ENCODE results near the gene UBE2QL1. TPM values are rescaled to one million over a fixed set of nuclear protein-coding genes. Genes with fewer than 3 reads are reported as not detected.

Gene UBE2QL1
- polyA plus RNA-seq, 2 of the 4 experiments (the other 2 are of a cell fraction), result 0.04 TPM

DNA sequence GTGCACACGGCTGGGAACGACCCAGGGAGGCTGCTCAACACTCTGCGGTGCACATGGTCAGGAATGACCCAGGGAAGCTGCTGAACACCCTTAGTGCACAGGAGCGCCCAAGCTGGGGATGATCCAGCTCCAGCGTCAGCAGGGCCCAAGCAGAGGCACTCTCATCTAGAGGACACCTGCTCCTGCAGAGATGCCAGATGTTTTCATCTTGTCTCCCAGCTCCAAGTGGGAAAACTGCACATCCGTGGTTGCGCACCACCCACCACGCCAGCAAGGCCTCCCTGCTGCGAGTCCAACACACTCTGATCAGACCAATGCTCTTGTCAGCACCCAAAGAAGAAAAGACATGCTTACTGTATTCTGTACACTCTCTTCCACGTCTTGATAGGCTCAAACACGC lies 34.1 kb downstream of the UBE2QL1 start (continued):
- no peak for TF ChIP-seq POLR2AphosphoS2 (conservative IDR thresholded peaks at IDR 0.05; ENCODE audit: low read length)
- TF ChIP-seq RAD21 (conservative IDR thresholded peaks at IDR 0.05 in 1 of 2, IDR thresholded peaks at IDR 0.05 in 1 of 2), result no peak
- TF ChIP-seq RCOR1 (IDR thresholded peaks at IDR 0.05; ENCODE audit: low read depth, low read length), result no peak

- WGBS (ENCODE audit: missing lambda C conversion rate), result 45% methylated on average over 9 of the region's 9 CpGs
- no peak overlapping the region for H3K27ac ChIP-seq
- no peaks in the 10 kb centered on the region for H3K9me3 ChIP-seq
- H3K4me2 ChIP-seq, result no peak overlapping the region
- no peaks in the 10 kb centered on the region for H3K4me1 ChIP-seq
- no peak overlapping the region for H3K4me3 ChIP-seq
- POLR2A ChIA-PET, result interaction anchor here (0.6 kb wide), 1 partner anchor 106 kb away, joined by 3 read pairs; the partner anchor contains the start of gene MED10
- DNase-seq (ENCODE audit: low read depth in 1 of 2, low spot score in 1 of 2) (no peak), FAIRE-seq (no peak), ATAC-seq (no peak)
- CTCF ChIA-PET, result no interaction called here
- no peak for TF ChIP-seq MYC (IDR thresholded peaks at IDR 0.05; ENCODE audit: borderline replicate concordance, low read length)
- TF ChIP-seq JUN (IDR thresholded peaks at IDR 0.05), result no peak
- TF ChIP-seq BHLHE40 (IDR thresholded peaks at IDR 0.05; ENCODE audit: low read depth, low read length), result no peak
- no peak for TF ChIP-seq SREBF2 (IDR thresholded peaks at IDR 0.05)
- TF ChIP-seq, protein P1, sequence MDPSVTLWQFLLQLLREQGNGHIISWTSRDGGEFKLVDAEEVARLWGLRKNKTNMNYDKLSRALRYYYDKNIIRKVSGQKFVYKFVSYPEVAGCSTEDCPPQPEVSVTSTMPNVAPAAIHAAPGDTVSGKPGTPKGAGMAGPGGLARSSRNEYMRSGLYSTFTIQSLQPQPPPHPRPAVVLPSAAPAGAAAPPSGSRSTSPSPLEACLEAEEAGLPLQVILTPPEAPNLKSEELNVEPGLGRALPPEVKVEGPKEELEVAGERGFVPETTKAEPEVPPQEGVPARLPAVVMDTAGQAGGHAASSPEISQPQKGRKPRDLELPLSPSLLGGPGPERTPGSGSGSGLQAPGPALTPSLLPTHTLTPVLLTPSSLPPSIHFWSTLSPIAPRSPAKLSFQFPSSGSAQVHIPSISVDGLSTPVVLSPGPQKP (IDR thresholded peaks at IDR 0.05; ENCODE audit: low read depth, low read length), result no peak
- no peak for TF ChIP-seq NR3C1 (IDR thresholded peaks at IDR 0.05)
These were observed 35.3 kb downstream of the UBE2QL1 start for GRCh38 chr5:6483880-6484382.

- no peak overlapping the region for H3K27ac ChIP-seq
- no peak for FAIRE-seq
- ChIA-PET POLR2A (interaction anchor here (0.6 kb wide), 1 partner anchor 106 kb away, joined by 3 read pairs; the partner anchor contains the start of gene MED10), CTCF (interaction anchor here (2.2 kb wide), 1 partner anchor 10 kb away, joined by 7 read pairs; no protein-coding TSS in a partner anchor)
- H3K4me2 ChIP-seq, result no peak overlapping the region
- TF ChIP-seq POLR2AphosphoS2 (conservative IDR thresholded peaks at IDR 0.05; ENCODE audit: low read length) (no peak), CHD2 (IDR thresholded peaks at IDR 0.05; ENCODE audit: low read length, partially characterized antibody) (no peak), CEBPB (IDR thresholded peaks at IDR 0.05) (no peak), CBX2 (IDR thresholded peaks at IDR 0.05; ENCODE audit: borderline replicate concordance, low read depth) (no peak), MAX (IDR thresholded peaks at IDR 0.05) (no peak)
- no peaks in the 10 kb centered on the region for H3K4me1 ChIP-seq
- H3K4me3 ChIP-seq, result no peak overlapping the region
- DNase-seq (ENCODE audit: low read depth in 1 of 2, low spot score in 1 of 2), result no peak
- no peaks in the 10 kb centered on the region for H3K9me3 ChIP-seq
- no peak for ATAC-seq
- 33% methylated on average over 13 of the region's 13 CpGs for WGBS (ENCODE audit: missing lambda C conversion rate)
These were observed 35.8 kb downstream of the UBE2QL1 start for GRCh38 chr5:6484446-6484845.

- Histone ChIP-seq H3K4me2 (no peak overlapping the region), H3K27ac (no peak overlapping the region), H3K9me3 (no peaks in the 10 kb centered on the region), H3K4me3 (no peak overlapping the region), H3K4me1 (no peaks in the 10 kb centered on the region)
- TF ChIP-seq NPAS2 (CRISPR knock-in tag; IDR thresholded peaks at IDR 0.05; ENCODE audit: borderline replicate concordance) (no peak), FOSL2 (IDR thresholded peaks at IDR 0.05) (no peak), FOSL2 (CRISPR knock-in tag; IDR thresholded peaks at IDR 0.05) (no peak), MYC (IDR thresholded peaks at IDR 0.05; ENCODE audit: borderline replicate concordance, low read length) (no peak), MAFK (IDR thresholded peaks at IDR 0.05; ENCODE audit: partially characterized antibody) (no peak), HMGXB4 (CRISPR knock-in tag; IDR thresholded peaks at IDR 0.05; ENCODE audit: borderline replicate concordance) (no peak), CEBPB (IDR thresholded peaks at IDR 0.05) (no peak), SMC3 (IDR thresholded peaks at IDR 0.05) (no peak), USF2 (IDR thresholded peaks at IDR 0.05) (no peak), PBX3 (IDR thresholded peaks at IDR 0.05) (no peak), JUN (IDR thresholded peaks at IDR 0.05) (no peak), RFX5 (IDR thresholded peaks at IDR 0.05) (no peak), POLR2AphosphoS2 (conservative IDR thresholded peaks at IDR 0.05; ENCODE audit: low read length) (no peak), RARB (CRISPR knock-in tag; IDR thresholded peaks at IDR 0.05) (no peak), HES2 (IDR thresholded peaks at IDR 0.05) (no peak), BHLHE40 (IDR thresholded peaks at IDR 0.05; ENCODE audit: low read depth, low read length) (no peak)
- ChIA-PET POLR2A (no interaction called here), CTCF (interaction anchor here (2.2 kb wide), 1 partner anchor 11 kb away, joined by 7 read pairs; no protein-coding TSS in a partner anchor)
- DNase-seq (ENCODE audit: low read depth in 1 of 2, low spot score in 1 of 2), result no peak
- 6% methylated on average over 5 of the region's 5 CpGs for WGBS (ENCODE audit: missing lambda C conversion rate)
- no peak for FAIRE-seq
- no peak for ATAC-seq
These were observed 36.2 kb downstream of the UBE2QL1 start for GRCh38 chr5:6484899-6485298.
